HG03457 (cell line): ENCODE measurements around the gene B4GALT5.
"Not testable (repeated sequence)": the region's sequence is repeated elsewhere in the genome, so short reads cannot be mapped to it uniquely, and the experiment has no call there.

ENCODE experiments used
- ATAC-seq: cut with Tn5 transposase; IDR thresholded peaks from one replicate; pipeline ENCODE4 v1.9.1; 2021; ENCODE audit warnings: moderate number of reproducible peaks; ENCODE audit not compliant: unreplicated experiment

The B4GALT5 gene

DNA sequence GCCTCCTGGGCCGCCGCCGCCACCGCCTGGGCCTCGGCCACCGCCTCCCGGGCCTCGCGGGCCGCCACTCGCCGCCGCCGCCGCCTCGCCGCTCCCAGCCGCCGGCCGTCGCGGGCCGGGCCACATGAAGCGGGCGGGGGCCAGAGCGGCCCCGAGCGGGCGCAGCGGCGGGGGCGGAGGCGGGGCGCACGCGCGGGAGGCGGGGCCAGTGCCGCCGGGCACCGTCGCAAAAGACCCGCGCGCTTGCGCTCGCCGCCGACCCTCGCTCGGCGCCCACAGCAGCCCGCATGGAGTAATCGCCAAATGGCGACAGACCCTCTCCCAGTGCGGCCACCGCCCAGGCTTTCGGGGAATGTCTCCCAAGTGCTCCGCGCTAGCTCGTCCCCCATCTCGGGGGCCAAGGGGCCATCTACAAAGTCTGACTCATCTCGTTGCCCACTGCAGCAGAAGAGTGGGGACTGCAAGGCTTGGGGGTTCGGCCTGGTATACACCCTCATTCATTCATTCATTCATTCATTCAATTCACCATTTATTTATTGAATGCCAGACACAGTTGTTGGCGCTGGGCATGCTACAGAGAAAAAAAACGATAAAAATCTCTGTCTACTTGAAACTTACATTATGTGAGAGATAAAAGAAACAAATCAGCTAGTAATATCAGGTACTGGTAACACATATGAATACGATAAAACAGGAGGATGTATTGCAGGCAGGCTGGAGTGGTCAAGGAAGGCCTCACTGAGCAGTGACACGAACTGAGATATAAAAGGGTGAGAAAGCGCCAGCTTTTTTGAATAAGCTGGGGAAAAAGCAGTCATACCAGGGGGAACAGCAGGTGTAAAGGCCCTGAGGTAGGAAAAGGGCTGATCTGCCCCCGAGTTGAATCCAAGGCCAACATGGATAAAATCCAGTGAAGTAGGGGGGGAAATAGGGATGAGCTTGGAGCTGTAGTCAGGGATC, at the start of gene B4GALT5:
B4GALT5 (minus strand) TSS at position 126 of the 960 bp plus-strand sequence. CDS start 188 bp downstream, outside the sequence.
- ATAC-seq: no peak

GRCh38 chr20:49762940-49763766, 49.5 kb upstream of the B4GALT5 start:
- ATAC-seq: no peak

DNA sequence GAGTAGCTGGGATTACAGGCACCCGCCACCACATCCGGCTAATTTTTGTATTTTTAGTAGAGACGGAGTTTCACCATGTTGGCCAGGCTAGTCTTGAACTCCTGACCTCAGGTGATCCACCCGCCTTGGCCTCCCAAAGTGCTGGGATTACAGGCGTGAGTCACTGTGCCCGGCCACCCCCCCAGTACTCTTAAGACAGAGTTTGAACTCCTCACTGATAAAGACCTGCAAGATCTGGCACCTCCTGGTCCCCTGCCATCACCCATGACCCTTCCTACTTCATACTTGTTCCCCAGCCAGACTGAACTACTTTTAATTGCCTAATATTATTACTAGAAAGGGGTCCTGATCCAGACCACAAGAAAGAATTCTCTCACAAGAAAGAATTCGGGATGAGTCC, 48.2 kb upstream of the B4GALT5 start:
- ATAC-seq: not testable (repeated sequence)

DNA sequence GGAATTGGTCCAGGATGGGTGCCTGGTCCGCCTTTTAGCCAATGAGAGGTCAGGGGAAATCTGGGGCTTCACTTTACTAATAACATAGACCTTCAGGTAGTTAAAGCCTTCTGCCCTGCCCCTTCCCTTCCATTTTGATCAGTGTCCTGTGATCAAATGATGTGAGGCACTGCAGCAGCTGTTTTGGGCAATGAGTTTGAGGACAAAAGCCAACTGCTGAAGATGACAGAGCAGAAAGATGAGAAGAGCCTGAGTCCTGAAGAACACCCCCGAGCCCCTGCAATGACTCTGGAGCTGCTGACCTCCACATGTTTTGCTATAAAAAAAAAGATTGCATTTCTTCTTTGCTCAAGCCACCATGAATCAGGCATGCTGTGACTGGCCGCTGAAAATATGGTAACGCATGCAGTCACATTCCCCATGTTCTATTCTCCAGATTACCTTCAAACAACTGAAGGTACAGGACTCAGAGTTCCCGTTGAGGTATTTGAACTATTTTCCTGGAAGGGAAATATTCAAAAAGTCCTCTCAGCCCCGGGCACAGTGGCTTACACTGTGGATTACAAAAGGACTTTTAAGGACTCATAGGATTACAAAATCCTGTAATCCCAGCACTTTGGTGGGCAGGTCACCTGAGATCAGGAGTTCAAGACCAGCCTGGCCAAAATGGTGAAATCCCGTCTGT, 45.7 kb upstream of the B4GALT5 start:
- no peak for ATAC-seq

DNA sequence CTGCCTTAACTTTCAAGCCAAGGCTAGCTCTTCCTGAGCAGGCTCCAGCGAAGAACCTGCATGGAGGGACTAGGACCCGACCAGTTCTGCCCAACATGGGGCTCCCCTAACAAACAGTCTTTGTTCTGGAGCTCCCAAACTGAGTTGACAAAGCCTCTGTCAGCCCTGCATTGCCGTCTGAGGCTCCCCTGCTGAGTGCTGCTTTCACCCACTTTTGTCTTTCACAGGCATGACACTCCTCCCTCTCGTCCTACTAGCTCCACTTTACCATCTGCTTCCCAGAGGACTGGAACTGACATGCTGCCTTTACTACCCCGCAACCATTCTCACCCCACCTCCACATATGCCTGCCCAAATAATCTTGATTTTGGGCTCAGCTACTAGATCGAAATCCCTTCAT, 45.1 kb upstream of the B4GALT5 start:
- ATAC-seq: no peak

DNA sequence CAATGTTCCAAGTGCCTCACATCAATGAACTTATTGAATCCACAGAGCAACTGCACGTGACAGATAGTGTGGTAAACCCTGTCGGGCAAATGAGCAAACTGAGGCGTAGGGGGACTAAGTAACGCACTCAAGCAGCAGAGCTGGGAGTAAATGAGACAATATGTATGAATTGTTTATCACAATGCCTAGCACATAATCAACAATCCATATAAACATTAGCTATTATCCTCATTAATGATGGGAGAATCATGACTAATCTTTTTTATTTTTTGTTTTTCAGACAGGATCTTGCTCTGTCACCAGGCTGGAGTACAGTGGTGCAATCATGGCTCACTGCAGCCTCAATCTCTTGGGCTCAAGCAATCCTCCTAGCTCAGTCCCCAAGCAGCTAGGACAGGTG, 43.9 kb upstream of the B4GALT5 start:
- ATAC-seq: no peak

DNA sequence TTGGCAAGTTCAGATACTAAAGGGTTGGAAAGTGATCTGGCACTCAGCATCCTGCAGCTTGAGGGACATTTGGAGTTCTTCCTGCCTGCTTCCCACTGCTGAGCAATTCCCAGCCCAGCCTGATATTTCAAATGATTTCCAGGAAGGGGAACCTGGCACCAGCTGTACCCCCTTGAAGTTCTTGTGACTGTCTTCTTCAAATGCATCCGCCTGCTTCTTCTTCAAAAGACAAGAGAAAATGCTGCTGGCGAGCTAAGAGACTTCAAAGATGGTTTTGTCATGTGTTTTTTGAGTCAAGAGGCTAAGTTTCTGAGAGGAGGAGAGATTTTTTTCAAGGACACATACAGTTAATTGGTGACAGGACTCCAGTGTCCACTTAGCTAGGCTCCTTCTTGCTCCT, 42.6 kb upstream of the B4GALT5 start:
- ATAC-seq: no peak

GRCh38 chr20:49754596-49754995, 40.9 kb upstream of the B4GALT5 start:
- no peak for ATAC-seq

DNA sequence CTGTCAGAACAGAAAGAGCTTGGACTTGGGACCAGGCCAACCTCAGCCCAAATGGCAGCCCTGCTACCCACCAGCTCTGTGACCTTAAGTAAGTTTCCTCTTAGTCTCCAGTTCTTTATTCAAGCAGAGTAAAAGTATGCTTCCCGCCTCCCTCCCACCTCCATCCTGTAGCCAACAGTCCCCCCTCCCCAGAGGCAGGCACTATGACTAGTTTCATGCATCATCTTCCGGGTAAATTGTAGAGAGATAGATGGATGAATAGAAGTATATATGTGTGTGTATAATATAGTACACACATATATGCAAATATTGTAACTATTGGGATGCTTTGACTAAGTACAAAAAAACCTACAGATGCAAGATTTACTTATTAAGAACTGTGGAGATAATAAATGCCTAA, 39.5 kb upstream of the B4GALT5 start:
- ATAC-seq: no peak

GRCh38 chr20:49752201-49752903, 38.7 kb upstream of the B4GALT5 start:
- ATAC-seq: no peak

DNA sequence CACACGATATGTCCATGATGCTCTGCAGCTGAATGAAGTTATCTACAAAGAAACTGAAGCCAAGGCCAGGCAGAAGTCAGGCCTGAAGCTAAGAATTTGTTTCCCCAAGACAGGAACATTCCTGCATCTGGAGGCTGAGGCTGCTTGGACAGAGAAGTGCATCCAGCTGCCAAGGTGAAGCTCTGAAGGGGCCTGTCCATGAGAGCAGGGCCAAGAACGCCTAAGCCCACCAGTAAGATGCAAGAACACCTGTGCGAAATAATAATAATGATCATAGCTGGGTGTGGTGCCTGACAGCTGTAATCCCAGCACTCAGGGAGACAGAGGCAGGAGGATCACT, 37.7 kb upstream of the B4GALT5 start:
- no peak for ATAC-seq

DNA sequence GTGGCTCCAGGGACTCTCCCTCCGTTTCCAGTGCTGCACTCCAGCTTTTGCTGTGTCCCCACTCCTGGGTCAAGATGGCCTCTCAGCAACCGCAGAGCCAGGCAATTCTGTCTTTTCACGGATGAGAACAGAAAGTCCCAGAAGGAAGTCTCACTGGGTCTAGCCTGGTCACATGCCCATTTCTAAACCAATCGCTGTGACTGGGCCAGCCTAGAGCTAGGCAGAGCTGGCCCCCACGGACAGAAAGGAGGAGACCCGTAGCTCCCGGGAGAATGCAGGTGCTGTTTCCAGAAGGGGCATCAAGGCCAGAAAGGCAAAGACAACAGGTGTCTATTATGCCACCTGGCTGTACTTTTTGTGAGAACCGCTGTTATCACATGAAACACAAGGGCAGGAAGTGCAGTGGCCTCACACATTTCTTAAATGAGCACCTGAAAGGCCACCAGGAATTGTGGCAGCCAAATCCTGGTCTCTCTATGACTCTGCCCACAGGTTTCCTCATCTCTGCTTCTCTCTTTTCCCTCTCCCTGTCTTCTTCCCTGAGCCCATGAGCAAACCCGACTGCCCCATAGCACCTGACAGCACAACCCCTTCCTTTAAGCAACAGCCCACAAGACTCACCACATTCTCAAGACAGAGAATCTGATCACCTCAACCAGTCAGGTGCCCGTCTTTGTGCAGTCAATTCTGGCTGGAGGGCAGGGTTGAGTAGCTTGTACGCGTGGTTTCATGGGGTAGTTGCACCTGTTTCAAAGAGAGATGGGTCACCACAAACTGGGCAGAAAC, 37.1 kb upstream of the B4GALT5 start:
- peak; percentile 60 for ATAC-seq

- ATAC-seq: no peak
Observed at GRCh38 chr20:49749625-49750024, 35.9 kb upstream of the B4GALT5 start.

- no peak for ATAC-seq
Observed at GRCh38 chr20:49748525-49748838, 34.8 kb upstream of the B4GALT5 start.

DNA sequence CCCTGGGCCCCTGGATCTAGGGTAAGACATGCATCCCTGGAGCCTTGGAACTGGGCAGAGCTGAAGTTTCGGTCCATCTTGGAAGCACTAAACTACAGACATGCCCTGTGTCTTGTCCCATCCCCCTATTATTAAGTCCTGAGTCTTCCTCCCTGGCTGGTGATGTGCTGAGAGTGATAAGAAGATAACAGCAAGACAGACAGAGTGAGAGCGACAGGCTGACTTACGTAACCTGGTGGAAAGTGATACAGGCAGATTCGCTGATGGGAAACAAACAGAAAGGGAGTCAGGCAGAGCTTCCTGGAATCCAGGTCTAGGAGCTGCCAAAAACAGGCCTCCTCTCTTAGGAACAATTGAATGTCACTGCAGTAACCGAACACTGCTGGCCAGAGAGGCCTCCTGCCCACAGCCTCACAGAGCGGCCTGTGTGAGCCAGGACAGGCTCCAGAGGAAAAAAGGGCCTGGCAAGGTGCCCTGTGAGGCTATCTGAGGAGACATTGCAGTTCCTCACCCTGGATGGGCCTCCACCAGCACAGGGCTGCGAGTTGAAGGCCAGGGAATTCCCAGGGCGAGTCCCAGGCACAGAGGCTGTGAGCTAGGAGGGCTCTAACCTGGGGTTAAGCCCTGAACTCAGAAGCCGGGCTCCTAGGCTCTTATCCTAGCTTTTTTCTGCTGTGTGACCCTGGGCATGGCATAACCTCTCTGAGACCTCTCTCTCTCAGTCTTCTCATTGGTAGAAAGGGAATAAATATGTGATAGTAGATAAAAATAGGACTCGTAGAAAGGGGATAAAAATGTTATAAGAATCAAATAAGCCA, 34.2 kb upstream of the B4GALT5 start:
- no peak for ATAC-seq

GRCh38 chr20:49742948-49743347, 29.3 kb upstream of the B4GALT5 start:
- no peak for ATAC-seq

GRCh38 chr20:49741977-49742376, 28.3 kb upstream of the B4GALT5 start:
- ATAC-seq: no peak

- ATAC-seq: no peak
Observed at GRCh38 chr20:49740807-49741206, 27.1 kb upstream of the B4GALT5 start.

GRCh38 chr20:49739042-49739441, 25.4 kb upstream of the B4GALT5 start:
- ATAC-seq: no peak
